GM12892 (cell line): ENCODE measurements around the gene FBXW7.

Source experiments
- POLR2A ChIP-seq: IDR thresholded peaks from 2 replicates; pipeline ENCODE4 v1.6.1; 2011; ENCODE audit warnings: low read depth, low read length, control low read depth
- POLR2AphosphoS5 ChIP-seq: IDR thresholded peaks from 2 replicates; pipeline ENCODE4 v1.6.1; 2011; ENCODE audit warnings: low read depth, low read length, control low read depth
- TAF1 ChIP-seq: IDR thresholded peaks from 2 replicates; pipeline ENCODE4 v1.6.1; 2011; ENCODE audit warnings: low read depth, mild to moderate bottlenecking, control low read depth, low read length, borderline replicate concordance

DNA sequence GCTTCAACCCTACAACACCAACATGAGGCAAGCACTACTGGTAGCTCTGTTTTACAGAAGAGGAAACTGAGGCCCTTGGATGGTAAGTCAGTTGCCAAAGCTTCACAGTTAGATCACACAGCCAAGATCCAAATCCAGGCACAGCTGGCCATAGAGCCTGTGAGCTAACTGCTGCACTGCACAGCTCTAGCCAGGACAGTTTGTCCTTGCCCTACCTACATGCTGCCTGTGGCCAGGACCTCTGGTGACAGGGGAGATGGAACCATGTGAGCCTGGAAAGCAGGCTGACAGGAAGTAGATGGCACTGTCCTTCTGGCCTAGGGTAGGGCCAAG lies 257.8 kb downstream of the FBXW7 start:
- no peak for TF ChIP-seq POLR2AphosphoS5
- TF ChIP-seq POLR2A = no peak
- no peak for TF ChIP-seq TAF1
